Endometrial microvascular endothelial cells (primary cell): Measurements from ENCODE around the gene LRTM2. TPM values are rescaled to one million over a fixed set of nuclear protein-coding genes. Genes with fewer than 3 reads are reported as not detected.

Experiments
- in situ Hi-C: cut with HindIII; loops from 2 replicates; pipeline ENCODE4 v1.10.0; 2017; ENCODE audit warnings: low sequenced_read_pairs, low pct_unique_long_range_greater_than_20kb; ENCODE audit errors: inconsistent ontology term
- total RNA-seq: library from RNA; depleted of rRNA; stranded (reverse); fragments of >200 nt; gene quantifications from one replicate; pipeline ENCODE4 v1.2.3, GENCODE V29; 2015; ENCODE audit errors: inconsistent ontology term

The LRTM2 gene
- total RNA-seq, 1 donor from 2014 or later: not detected

GRCh38 chr12:1870998-1871917 is 50.9 kb downstream of the LRTM2 start:
- in situ Hi-C loops: no loop called here

- in situ Hi-C loops: no loop called here
These were observed 51.6 kb downstream of the LRTM2 start for GRCh38 chr12:1872001-1872400.

- in situ Hi-C loops: no loop called here
These were observed 52.1 kb downstream of the LRTM2 start for GRCh38 chr12:1872448-1872847.

GRCh38 chr12:1873531-1874510 is 53.5 kb downstream of the LRTM2 start:
- in situ Hi-C loops: no loop called here

- in situ Hi-C loops: no loop called here
These were observed 55.2 kb downstream of the LRTM2 start for GRCh38 chr12:1875608-1876007.

GRCh38 chr12:1876086-1876485 is 55.7 kb downstream of the LRTM2 start:
- in situ Hi-C loops: no loop called here

GRCh38 chr12:1877169-1877878 is 57.0 kb downstream of the LRTM2 start:
- in situ Hi-C loops: no loop called here

GRCh38 chr12:1878214-1878613 is 57.8 kb downstream of the LRTM2 start:
- in situ Hi-C loops: no loop called here

GRCh38 chr12:1878695-1879094 is 58.3 kb downstream of the LRTM2 start:
- in situ Hi-C loops: no loop called here

GRCh38 chr12:1879633-1880032 is 59.3 kb downstream of the LRTM2 start:
- in situ Hi-C loops: no loop called here

GRCh38 chr12:1880153-1880845 is 59.9 kb downstream of the LRTM2 start:
- in situ Hi-C loops: no loop called here

- in situ Hi-C loops: no loop called here
These were observed 60.5 kb downstream of the LRTM2 start for GRCh38 chr12:1880876-1881275.

- in situ Hi-C loops: no loop called here
These were observed 60.9 kb downstream of the LRTM2 start for GRCh38 chr12:1881301-1881700.

- in situ Hi-C loops: no loop called here
These were observed 61.6 kb downstream of the LRTM2 start for GRCh38 chr12:1881936-1882335.

GRCh38 chr12:1882405-1882804 is 62.0 kb downstream of the LRTM2 start:
- in situ Hi-C loops: no loop called here

- in situ Hi-C loops: no loop called here
These were observed 62.6 kb downstream of the LRTM2 start for GRCh38 chr12:1882850-1883470.

- in situ Hi-C loops: no loop called here
These were observed 63.1 kb downstream of the LRTM2 start for GRCh38 chr12:1883513-1883912.

- in situ Hi-C loops: no loop called here
These were observed 64.3 kb downstream of the LRTM2 start for GRCh38 chr12:1884651-1885050.
